Caki2 (cell line): ENCODE results near the gene IFIT1B. TPM values are rescaled to one million over a fixed set of nuclear protein-coding genes. Genes with fewer than 3 reads are reported as not detected.
"Not testable (repeated sequence)": the region's sequence is repeated elsewhere in the genome, so short reads cannot be mapped to it uniquely, and the experiment has no call there.

Source experiments
- DNase-seq: peaks from one replicate; pipeline ENCODE4 v3.0.0-alpha.2; 2015; ENCODE audit warnings: low read depth
- in situ Hi-C: cut with HindIII; loops from 2 replicates; pipeline ENCODE4 v1.10.0; 2016; ENCODE audit warnings: low sequenced_read_pairs, low pct_unique_long_range_greater_than_20kb, mixed read lengths
- total RNA-seq: library from RNA; depleted of rRNA; stranded (reverse); fragments of >200 nt; shearing (Covaris generic); gene quantifications from 2 replicates; pipeline ENCODE4 v1.2.3, GENCODE V29; 2014; ENCODE audit warnings: low replicate concordance

Gene IFIT1B
- total RNA-seq, 1 experiment from 2014 or later: not detected

DNA sequence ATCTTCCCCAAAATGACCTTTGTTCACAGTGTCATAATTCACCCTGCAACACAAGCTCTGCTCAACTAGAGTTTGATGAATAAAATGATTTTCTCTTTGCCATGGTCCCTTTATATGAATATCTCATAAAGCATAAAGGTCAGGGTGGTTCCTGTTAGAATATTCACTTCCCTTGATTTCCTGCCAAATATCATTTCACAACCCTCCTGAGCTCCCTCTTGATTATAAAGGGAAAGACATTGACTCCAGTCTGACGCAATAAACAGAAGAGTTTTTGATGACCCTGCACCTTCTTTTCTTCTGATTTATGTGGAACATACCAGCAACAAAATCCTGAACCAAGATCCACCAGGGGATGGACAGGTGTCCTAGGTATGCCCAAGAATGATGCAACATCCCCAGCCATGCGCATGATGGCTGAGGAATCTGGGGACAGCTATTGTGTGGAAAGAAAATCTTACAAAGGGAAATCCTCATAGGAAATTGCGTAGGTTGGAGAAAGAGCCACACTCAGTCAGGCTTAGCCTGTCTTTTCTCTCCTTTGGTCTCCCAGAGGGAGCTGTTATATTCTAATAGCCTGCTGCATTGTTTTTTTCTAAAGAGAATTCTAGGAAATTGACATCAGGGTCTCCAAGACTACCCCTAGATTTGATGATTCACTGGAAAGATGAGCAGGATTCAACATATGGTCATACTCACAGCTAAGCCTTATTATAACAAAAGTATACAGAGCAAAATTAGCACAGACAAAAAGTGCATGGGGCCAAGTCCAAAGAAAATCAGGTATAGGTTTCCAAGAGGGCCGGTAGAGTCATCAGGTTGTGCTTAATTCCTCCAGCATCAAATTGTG is 31.2 kb upstream of the IFIT1B start:
- in situ Hi-C loops: no loop called here
- DNase-seq: no peak

DNA sequence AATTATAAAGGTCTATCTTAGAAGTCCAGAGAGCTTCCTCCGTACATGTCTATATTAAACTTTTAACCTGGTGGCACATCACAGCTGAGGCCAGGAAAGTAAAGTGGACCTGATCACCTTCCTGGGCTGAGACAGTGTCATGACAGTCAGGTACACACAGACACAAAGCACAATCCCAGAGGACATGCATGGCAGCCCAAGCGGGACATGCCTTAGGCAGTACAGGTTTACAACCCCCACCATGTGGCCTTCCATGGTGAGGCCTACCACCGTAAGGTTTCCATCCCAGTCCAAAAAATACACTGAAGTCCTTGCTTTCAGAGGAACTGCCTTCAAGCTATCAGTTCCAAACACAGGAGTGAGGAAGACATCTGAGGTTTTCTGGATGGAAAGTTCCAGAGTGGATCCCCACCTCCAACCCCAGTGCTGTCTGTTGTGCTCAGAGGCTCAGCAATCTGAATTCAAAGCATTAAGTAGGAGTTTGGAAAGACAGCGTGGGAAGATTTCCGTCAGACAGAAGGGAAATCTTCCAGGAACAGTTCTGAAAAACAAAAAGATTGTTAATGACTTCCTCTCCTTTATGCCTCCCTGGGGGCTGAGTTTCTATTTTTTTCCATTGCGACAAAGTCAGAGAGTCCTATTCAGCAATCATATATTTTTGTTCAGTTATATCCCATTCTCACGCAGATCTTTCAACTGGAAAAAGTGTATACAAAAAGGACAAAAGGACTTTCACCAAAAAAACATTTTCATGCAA is 30.0 kb upstream of the IFIT1B start:
- in situ Hi-C loops: no loop called here
- DNase-seq: peak; percentile 41

DNA sequence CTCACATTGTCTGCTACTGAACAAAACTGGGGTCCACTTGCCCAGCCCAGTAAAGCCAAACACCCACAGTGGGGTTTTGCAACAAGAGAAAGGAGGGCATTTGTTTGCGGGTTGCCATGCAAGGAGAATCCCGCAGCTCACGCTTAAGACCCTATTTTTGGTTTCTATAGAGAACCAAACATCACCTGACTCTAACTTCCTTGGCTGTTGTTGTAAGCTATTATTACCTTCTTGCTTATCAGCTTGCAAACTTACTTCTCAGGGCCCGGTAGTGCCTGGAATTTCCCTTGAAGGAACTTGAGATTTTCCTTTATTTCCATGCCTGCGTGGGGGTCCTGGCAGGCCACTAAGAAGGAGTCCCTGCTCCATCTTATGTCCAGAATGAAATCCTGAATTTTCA is 29.4 kb upstream of the IFIT1B start:
- no peak for DNase-seq
- in situ Hi-C loops: no loop called here

DNA sequence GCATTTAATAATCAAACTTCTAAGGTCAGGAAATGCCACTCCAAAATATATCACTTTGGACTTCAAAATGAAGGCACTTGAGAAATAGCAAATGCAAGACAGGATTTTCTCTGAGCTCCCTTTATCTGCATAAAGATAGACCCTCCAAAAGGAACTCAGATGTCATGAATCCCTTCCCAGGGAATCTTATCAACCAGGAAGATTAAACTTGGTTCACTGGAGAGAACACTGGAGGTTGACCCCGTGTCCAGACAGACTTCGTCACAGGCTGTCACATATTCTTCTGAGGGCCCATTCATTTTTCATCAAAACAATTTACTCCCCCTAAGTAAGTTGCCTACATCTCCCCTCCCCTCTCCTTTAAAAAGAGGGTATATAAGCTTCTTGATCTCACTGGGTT is 28.9 kb upstream of the IFIT1B start:
- no peak for DNase-seq
- in situ Hi-C loops: no loop called here

DNA sequence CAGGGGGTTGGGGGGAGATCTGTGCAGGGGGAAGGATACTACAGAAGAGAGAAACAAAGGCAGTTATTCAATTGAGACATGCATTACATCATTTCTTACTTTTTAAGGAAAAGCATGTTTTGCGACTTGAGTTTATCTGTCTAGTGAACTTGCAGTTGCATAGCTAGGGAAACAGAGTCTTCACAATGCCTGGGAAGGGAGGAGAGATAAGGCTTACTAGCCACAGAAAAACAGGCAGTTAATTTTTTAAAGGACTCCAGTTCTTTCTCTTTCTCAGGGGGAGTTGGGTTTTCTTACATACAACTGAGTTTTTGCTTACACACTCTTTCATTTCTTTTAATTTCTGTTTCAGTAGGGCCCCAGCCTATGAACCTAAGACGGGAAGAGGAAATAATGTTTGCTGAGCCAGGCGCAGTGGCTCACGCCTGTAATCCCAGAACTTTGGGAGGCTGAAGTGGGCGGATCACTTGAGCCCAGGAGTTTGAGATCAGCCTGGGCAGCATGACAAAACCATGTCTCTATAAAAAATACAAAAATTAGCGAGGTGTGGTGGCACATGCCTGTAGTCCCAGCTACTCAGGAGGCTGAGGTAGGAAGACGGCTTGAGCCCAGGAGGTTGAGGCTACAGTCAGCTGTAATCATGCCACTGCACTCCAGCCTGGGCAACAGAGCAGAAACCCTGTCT is 27.1 kb upstream of the IFIT1B start:
- peak; percentile 26 for DNase-seq

DNA sequence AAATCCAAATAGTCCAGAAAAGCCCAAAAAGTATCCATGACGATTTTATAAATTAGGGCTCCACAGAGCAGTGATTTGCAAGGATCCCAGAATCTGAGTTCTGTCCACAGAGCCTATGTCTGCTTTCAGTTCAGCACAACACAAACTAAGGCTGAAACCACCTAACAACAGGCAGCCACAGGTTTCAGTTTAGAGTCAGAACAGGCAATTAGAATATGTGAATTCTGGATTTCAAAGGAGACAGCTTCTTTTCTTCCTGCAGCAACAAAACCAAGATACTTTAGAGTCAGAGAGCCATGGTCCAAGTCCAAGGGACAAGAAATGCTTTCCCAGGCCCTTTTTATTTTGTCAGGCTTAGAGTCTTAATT is 26.5 kb upstream of the IFIT1B start:
- no peak for DNase-seq
- in situ Hi-C loops: no loop called here

More for the DNA sequence above, 27.1 kb upstream of the IFIT1B start:
- in situ Hi-C loops: not testable (repeated sequence)

DNA sequence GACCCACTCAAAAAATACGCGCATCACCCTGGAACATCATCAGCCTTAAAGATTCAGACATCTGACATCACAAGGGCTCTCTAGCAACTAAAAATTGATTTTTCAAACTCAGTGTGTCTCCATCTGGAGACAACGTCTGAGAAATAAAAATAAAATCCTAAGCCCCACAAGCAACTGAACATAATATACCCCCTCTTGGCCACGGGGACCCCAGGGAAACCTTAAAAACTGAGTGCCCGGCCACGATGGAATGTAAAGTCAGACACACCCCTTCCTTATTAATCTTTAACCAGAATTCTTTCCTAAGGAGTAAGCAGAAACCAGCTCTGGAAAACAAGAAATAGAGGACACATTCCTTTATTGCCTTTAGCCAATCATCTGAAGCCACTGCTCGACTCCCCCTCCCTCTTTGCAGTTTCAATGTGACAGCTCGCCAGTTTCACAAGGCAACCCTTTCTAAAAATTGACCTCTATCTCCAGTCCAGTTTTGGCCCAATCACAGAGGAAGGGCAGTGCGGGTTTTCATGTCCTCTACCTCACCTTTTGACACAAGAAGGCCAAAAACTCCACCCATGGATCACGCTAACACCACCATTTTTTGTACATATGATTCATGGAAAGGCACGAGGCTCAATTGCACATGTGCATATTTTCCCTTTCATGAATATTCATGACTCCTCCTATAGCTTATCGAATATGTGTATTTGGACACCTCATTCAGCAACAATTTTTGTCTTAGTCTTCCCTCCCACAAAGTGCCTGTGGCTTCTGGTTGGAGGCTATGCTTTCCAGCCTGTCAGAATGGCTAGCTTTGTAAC is 25.9 kb upstream of the IFIT1B start:
- in situ Hi-C loops: no loop called here
- peak; percentile 99 for DNase-seq

DNA sequence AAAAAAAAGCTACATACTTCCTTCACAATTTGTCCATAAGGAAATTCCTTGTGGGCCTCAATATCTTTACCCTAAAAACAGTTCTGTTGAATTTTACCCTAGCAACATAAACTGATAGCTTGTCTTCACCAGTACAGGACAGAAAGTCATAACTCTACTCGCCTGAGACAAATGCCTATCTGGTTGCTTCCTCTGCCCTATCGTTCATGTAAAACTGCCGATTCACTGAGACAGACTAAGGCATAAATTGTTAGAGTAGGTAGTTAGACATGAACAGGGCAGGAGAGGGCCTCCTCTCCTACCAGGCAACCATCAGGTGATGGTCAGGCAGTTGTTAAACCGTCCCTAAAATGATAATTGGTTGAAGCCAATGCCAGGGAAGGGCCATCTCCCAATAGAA is 25.1 kb upstream of the IFIT1B start:
- DNase-seq: no peak
- in situ Hi-C loops: no loop called here

DNA sequence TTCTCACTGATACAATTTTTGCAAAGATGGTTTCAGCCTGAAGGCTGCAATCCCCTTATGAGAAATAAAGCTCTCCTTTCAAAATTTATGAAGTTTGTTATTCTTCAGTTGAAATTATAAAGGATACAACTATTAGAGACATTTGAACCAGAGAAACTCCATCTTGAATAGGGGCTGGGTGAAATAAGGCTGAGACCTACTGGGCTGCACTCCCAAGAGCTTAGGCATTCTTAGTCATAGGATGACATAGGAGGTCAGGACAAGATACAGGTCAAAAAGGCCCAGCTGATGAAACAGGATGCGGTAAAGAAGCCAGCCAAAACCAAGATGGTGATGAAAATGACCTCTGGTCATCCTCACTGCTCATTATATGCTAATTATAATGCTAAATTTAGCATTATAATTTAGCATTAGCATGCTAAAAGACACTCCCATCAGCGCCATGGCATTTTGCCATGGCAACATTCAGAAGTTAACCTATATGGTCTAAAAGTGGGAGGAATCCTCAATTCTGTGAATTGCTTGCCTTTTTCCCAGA is 22.4 kb upstream of the IFIT1B start:
- no peak for DNase-seq
- in situ Hi-C loops: no loop called here

DNA sequence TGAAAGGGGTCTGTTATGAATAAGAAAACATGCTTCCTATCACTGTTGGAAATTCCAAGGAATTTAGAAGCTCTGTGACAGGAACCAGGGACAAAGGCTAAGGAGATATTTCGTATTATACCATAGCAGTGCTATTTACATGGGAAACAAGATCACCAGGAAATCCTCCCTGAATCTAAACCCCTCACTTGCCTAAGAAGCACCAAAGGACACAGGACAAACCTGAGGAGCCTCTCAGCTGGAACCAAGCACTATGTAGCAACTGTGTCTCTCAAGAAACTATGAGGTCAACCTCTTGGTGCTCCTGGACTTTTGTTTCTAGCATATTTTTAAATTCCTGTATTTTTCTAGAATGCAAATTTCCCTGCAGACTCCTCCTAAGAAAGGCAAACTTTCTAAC is 20.8 kb upstream of the IFIT1B start:
- in situ Hi-C loops: no loop called here

DNA sequence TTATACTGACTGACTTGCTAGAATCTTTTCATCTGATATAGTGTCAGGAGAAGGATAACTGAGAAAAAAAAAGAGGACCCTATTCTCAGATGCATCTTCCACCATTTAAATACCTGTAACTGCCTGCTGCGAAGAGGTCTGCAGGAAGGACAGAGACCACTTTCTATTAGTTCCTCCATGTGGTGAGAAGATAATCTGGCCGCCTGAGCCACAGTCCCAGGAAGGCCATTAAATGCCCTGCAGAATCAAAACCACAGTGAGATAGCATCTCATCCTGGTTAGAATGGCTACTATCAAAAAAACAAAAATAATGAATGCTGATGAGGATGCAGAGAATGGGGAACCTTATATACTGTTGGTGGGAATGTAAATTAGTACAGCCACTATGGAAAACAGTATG is 19.9 kb upstream of the IFIT1B start:
- DNase-seq: no peak
- in situ Hi-C loops: no loop called here

More for the DNA sequence above, 20.8 kb upstream of the IFIT1B start:
- DNase-seq: no peak

DNA sequence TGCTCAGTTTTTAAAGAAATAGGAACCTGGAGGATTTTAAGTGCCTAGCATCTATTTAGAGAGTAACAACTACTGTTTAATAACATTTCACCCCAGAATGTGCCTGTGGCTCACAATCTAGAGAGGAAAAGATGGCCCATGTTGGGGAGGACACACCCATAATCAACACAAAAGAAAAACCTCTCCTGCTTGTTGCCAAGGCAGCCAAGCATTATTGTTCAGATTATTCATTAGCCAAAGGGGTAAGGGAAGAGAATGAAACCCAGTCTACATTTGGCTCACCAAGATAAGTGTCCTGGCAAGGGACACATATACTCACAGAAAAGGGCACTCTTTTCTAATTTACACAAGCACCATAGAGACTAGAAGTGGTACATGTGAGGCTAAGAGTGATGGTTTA is 17.7 kb upstream of the IFIT1B start:
- in situ Hi-C loops: no loop called here
- peak; percentile 23 for DNase-seq

DNA sequence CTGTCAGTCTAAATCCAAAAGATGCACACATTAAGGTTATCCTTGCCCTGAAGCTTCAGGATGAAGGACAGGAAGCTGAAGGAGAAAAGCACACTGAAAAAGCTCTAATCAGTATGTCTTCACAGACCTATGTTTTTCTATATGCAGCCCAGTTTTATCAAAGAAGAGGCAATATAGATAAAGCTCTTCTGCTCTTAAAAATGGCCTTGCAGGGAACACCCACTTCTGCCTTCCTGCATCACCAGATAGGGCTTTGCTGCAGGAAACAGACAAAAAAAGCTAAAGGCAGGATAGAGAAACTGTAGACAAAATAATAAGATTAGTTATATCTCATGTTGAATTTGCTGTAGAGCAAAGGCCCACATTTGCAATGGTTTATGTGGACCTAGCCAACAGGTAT is 14.9 kb upstream of the IFIT1B start:
- no peak for DNase-seq
- in situ Hi-C loops: no loop called here

DNA sequence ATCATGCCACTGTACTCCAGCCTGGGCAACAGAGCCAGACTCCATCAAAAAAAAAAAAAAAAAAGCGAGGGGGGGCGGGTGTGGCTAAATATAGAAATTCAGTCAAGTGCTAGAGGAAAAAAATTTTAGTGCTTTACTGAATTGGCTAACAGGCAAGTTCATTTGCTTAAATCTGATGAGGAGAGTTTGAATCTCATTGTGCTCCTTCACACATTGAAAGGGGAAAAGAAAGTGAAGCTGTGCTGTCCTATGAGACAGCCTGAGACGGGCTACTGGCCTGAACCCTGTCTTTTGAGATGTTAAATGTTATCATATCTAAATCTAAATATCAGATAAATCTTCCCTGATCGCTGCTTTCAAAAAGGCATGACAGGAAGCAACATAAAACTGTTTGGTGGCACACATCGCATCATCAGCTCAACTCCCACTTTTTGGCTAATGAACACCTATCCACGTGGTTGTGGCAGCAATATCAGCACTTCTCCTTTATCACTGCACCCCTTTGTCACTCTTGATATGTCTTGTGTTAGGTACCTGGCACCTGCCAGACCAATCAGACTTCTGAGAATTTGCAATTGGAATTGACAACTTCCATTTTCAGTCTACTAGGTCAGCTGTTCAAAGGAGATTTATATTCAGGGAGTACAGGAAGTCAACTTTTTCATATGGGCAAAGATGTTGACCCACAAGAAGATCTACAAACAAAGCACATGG is 14.0 kb upstream of the IFIT1B start:
- DNase-seq: no peak
- in situ Hi-C loops: no loop called here

DNA sequence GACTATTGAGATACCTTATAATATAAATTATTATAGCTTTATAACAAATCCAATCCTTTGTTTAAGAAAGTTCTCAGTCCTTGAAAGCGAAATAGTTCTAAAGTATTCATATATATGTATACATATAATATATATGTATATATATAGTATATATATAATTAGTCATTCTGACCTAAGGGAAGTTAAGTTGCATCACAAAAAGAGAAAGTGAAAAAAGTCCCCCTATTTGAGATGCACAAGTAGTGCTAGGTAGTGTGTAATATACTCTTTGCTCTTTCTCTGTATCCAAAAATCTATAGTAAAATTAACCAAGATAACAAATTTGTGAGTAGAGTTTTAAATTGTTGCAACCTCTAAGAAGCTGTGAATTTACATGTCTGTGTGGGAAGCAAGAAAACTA is 13.3 kb upstream of the IFIT1B start:
- DNase-seq: no peak
- in situ Hi-C loops: no loop called here

DNA sequence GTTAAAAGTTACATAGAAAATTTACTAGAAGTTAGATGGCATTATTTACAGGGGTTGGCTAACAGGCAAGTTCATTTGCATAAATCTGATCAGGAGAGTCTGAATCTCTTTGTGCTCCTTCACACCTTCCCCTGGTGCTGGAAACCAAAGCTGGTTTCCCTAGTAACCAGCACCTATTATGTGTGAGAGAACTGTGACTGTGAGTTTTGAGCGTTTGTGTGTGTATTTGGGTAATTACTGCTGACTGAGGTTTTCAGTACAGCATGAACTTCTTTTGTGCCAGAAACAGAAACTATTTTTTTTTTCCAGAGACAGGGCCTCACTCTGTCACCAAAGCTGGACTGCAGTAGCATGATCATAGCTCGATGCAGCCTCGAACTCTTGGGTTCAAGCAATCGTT is 10.3 kb upstream of the IFIT1B start:
- in situ Hi-C loops: no loop called here
- no peak for DNase-seq

DNA sequence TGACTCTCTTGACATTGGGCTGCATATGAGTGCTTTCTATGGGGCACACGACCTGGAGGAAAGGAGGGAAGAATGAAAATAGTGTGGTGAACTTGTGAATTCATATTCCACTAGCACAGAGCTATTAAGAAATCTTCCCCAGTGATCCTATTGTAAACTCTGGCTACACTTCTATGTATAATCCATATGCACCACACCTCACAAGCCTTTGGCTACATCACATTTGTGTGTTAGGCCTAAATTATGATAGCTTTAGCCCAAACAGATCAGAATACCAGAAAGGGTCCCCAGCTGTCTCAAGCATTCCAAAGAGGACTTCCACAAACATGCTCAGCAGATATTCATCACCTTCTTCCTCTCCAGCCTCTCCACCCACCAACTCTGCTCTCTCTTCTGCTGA is 9.7 kb upstream of the IFIT1B start:
- DNase-seq: no peak
- in situ Hi-C loops: no loop called here
